RPMI8226 (cell line): ENCODE measurements around the gene ZG16B.

Experiments used
- DNase-seq: peaks from one replicate; pipeline ENCODE4 v3.0.0-alpha.2; 2015

ZG16B gene

GRCh38 chr16:2808181-2808580 is 21.9 kb upstream of the ZG16B start:
- no peak for DNase-seq

GRCh38 chr16:2809149-2809760 is 20.8 kb upstream of the ZG16B start:
- DNase-seq, result no peak

GRCh38 chr16:2810651-2811050 is 19.5 kb upstream of the ZG16B start:
- no peak for DNase-seq

GRCh38 chr16:2811703-2812471 is 18.2 kb upstream of the ZG16B start:
- no peak for DNase-seq

GRCh38 chr16:2813771-2814221 is 16.3 kb upstream of the ZG16B start:
- no peak for DNase-seq

GRCh38 chr16:2814551-2815298 is 15.4 kb upstream of the ZG16B start:
- no peak for DNase-seq

- DNase-seq, result no peak
Measured at GRCh38 chr16:2815299-2815771, 14.8 kb upstream of the ZG16B start.

- no peak for DNase-seq
Measured at GRCh38 chr16:2816751-2817339, 13.3 kb upstream of the ZG16B start, which contains the start of gene PRSS21. Gene PRSS21 (plus strand): TSS chr16:2817237. CDS start chr16:2817269, 32 bp downstream.

GRCh38 chr16:2817340-2818271 is 12.5 kb upstream of the ZG16B start:
- DNase-seq, result no peak

GRCh38 chr16:2818272-2818876 is 11.7 kb upstream of the ZG16B start:
- no peak for DNase-seq

GRCh38 chr16:2819179-2819938 is 10.7 kb upstream of the ZG16B start:
- no peak for DNase-seq

GRCh38 chr16:2819939-2820835 is 9.9 kb upstream of the ZG16B start:
- DNase-seq, result no peak

- DNase-seq, result no peak
Measured at GRCh38 chr16:2820836-2821486, 9.1 kb upstream of the ZG16B start.

GRCh38 chr16:2821487-2822157 is 8.5 kb upstream of the ZG16B start:
- DNase-seq, result no peak

- no peak for DNase-seq
Measured at GRCh38 chr16:2822158-2822495, 8.0 kb upstream of the ZG16B start.

GRCh38 chr16:2822496-2822895 is 7.6 kb upstream of the ZG16B start:
- no peak for DNase-seq

- no peak for DNase-seq
Measured at GRCh38 chr16:2824626-2825025, 5.5 kb upstream of the ZG16B start.

- DNase-seq, result no peak
Measured at GRCh38 chr16:2825049-2825742, 4.9 kb upstream of the ZG16B start.
